Islet of Langerhans (tissue), 1 donor: ENCODE results near the gene CDK15.
A peak's percentile ranks its signal among the peaks of the same experiment; 100 is the strongest.
"Not testable (repeated sequence)": the region's sequence is repeated elsewhere in the genome, so short reads cannot be mapped to it uniquely, and the experiment has no call there.

ENCODE experiments used
- FAIRE-seq: peaks from one replicate; lab custom pipeline; 2011; peaks lifted over from hg19 to GRCh38; lab: Jason Lieb, UNC

CDK15 gene

DNA sequence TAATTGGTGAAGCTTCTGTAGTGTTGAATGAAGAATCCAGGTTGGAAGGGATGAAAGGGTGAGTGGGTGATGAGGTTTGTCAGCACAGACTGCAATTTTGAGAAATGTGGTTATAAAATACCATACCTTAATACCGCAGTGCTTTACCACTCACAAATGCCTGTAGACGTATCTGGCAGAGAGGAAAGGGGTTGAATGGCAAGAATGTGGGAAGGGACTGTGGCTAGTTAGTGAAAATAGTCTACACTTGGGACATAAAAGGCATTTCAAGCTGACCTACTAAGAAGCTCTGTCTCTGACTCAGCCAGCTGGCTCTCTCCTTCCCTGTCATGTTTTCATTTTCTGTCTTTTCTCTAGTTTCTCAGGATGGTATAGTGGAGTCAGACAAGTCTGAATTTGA is 25.1 kb downstream of the CDK15 start:
- FAIRE-seq, result no peak

GRCh38 chr2:201833781-201834180 is 27.4 kb downstream of the CDK15 start:
- FAIRE-seq, result no peak

DNA sequence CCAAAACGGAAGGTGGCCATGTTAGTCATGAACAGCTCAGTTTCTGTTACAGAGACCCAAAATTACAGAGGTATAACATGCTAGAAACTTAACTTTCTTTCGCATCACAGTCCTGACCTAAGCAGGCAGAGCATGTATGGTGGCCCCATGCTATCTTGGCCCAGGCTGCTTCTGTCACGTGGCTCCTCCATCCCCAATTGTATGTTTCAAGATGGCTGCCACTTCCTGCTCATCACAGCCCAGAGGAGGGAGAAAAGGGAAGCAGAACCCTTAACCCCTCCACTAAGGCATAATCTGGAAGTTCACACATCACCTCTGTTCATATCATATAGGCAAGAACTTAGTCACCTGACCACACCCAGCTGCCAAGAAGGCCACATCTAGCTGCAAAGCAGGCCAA is 28.7 kb downstream of the CDK15 start:
- no peak for FAIRE-seq

GRCh38 chr2:201837391-201837790 is 31.1 kb downstream of the CDK15 start:
- FAIRE-seq, result no peak

- no peak for FAIRE-seq
Observed at GRCh38 chr2:201837824-201838431, 31.6 kb downstream of the CDK15 start.

- no peak for FAIRE-seq
Observed at GRCh38 chr2:201839727-201840126, 33.4 kb downstream of the CDK15 start.

GRCh38 chr2:201840726-201841125 is 34.4 kb downstream of the CDK15 start:
- no peak for FAIRE-seq

GRCh38 chr2:201842131-201842860 is 36.0 kb downstream of the CDK15 start:
- no peak for FAIRE-seq

DNA sequence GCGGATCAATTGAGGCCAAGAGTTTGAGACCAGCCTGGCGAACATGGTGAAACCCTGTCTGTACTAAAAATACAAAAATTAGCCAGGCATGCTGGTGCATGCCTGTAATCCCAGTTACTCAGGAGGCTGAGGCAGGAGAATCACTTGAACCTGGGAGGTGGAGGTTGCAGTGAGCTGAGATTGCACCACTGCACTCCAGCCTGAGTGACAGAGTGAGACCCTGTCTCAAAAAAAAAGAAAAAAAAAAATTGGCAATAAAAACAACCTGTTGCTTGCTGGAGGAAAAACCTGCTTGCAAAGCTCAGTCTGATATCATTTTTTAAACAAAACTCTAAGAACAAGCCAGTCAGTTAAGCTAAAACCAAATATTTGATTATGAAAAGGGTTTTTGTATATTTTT is 38.6 kb downstream of the CDK15 start:
- FAIRE-seq, result not testable (repeated sequence)

DNA sequence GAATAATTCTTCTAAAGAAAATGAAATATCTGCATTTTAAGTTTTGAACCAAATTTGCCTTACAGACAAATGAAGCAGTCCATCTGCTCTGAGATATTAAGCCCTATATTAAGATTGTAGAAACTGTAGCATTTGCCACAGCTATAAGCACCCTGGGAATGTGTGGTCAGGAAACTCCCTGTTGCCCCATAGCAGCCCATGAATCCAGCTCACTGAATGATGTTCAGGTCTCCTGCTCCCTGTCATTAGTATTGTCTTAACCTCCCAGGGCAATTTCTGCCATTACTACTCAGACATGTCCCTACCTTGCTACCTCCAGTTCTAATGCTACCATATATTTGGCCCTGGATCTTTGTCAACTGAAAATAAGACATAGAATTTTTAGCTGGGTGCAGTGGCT is 41.1 kb downstream of the CDK15 start:
- FAIRE-seq, result no peak

DNA sequence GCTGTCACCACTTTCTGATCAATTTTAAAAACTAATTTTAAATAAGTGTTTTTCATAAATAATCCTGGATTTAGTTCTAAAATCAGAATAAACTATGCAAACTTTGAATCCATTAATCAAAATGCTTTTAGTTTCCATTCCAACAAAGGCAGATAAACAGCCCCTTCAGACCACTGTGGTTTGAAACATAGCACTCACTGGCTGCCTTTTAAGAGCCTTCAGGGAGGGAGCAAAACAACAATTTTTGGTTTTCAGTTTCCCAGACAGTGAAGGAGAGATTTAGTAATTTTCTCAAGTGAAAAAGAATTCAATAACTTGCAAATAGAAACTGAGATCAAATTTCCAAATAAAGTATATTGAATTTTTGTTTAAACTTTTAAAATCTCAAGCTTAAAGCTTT is 46.1 kb downstream of the CDK15 start:
- no peak for FAIRE-seq

DNA sequence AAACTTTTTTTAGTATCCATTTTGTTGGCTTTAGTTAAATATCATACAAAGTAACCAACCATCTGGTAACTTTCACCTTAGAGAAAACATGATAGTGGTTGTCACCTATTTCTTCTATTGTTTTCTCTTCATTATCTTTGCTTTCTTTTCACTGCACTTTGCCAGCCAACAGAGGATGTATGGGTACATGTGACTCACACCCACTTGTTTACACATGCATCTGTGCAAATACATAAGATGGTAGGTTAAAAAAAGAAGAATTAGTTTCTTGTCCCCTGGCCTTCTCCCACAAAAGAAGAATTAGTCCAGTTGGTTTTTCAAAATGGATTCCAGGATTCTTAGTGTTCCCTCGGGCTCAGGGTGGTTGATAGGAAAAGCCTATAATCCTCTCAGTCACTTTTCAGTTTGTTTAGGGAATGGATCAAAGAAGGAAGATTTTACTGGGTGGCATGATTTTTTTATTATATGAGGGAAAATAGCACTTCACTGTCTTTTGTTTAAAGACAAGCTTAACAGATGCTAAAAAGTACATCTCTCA is 46.6 kb downstream of the CDK15 start:
- FAIRE-seq, result no peak

- no peak for FAIRE-seq
Observed at GRCh38 chr2:201854221-201854801, 48.0 kb downstream of the CDK15 start.

DNA sequence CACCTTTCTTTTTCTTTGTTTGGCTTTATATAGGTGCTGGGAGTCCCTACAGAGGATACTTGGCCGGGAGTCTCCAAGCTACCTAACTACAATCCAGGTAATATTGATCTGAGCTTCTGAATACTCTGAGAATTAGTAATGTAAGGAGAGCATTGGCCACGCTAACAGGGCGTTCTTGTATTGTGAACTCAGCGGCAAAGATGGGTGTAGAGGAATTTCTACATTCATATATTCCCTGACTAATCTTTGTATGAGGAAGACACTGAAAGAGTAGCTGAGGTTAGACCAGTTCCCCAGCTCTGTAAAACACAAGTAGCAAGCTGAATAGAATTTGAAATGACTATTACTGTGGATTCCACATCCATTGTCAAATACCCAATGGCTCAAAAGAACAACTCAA is 48.5 kb downstream of the CDK15 start:
- FAIRE-seq, result no peak

DNA sequence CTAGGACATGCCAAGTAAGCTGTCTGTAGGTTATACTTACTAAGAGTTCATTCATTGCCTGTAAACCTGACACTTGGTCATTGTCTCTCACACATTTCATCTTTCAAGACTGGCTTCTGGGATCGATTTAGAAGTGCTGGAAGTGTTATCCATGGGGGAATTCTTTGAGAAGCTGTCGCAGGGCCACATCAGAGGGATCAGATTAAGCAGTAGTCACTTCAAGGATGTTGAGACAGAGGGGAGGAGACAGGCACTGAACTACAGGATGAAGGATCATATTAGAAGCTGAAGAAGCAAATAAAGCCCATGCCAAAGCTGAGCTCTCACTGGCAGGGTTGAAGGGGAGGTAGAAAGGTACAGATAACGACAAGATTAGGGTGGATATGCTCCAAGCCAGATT is 49.0 kb downstream of the CDK15 start:
- FAIRE-seq, result no peak

GRCh38 chr2:201857326-201857725 is 51.0 kb downstream of the CDK15 start:
- no peak for FAIRE-seq

GRCh38 chr2:201858281-201859184 is 52.2 kb downstream of the CDK15 start:
- FAIRE-seq, result no peak

GRCh38 chr2:201859949-201860348 is 53.6 kb downstream of the CDK15 start:
- FAIRE-seq, result no peak

DNA sequence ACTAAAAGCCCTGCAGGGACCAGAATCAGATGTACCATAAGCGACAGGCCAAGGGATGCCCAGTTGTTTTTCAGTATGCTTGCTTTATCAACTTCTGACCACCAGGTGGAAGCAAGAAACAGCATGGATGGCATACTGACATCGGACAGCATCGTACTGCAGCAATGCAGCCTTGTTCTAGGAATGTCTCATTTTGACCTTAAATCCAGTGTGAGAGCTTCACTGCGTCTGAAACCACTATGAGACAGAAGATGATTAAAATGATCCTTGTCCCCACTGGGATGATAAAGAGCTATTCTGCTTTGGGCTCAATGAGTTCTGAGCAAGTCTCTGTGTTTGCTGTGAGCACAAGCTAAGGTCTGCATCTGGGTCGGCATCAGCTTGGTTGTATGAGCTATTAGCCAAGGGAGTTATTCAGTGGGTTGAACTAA is 54.3 kb downstream of the CDK15 start:
- peak; percentile 92 for FAIRE-seq

DNA sequence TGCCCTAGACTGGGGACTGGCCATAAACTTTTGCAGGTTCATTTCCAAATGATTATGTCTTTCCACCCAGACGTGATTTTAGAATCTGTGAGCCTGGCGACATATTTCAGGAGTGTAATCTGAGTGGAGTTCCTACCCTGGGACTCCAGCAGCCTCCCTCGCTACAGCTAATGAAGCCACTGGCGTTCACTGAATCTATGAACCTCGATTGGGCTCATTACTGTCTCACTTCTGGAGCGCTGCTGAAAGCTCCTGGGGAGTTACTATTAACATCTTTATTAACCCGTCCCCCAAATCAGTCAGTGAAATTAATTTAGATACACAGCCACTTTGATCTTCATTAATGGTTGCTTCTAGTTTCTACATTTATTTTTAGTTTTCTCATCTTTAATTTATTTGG is 56.5 kb downstream of the CDK15 start:
- no peak for FAIRE-seq

- FAIRE-seq, result no peak
Observed at GRCh38 chr2:201866643-201867473, 60.5 kb downstream of the CDK15 start.

- no peak for FAIRE-seq
Observed at GRCh38 chr2:201871471-201871870, 65.1 kb downstream of the CDK15 start.
